HepG2 (cell line): ENCODE results near the gene GRAMD1A. TPM values are rescaled to one million over a fixed set of nuclear protein-coding genes. Genes with fewer than 3 reads are reported as not detected.

Source experiments
- CCAR2 ChIP-seq: fragments of 200-400 bp; formaldehyde crosslinking; optimal IDR thresholded peaks from 2 replicates; pipeline ENCODE3; 2018; ENCODE audit warnings: low read depth, mild to moderate bottlenecking, low read length, moderate library complexity
- DR1 ChIP-seq: sonication (generic); formaldehyde crosslinking; IDR thresholded peaks from 2 replicates; pipeline ENCODE4 v1.8.0; 2021; ENCODE audit warnings: mild to moderate bottlenecking, missing genetic modification reagents, inconsistent platforms
- FLYWCH1 ChIP-seq: sonication (generic); formaldehyde crosslinking; IDR thresholded peaks from 2 replicates; pipeline ENCODE4 v1.8.1; 2023; ENCODE audit warnings: mild to moderate bottlenecking, missing genetic modification reagents
- GPN1 ChIP-seq: sonication (generic); formaldehyde crosslinking; IDR thresholded peaks from 2 replicates; pipeline ENCODE4 v1.5.1; 2020; ENCODE audit warnings: missing genetic modification reagents, borderline replicate concordance
- HNRNPH1 ChIP-seq: fragments of 200-400 bp; formaldehyde crosslinking; optimal IDR thresholded peaks from 2 replicates; pipeline ENCODE3; 2017; ENCODE audit warnings: mild to moderate bottlenecking, low read depth, low read length
- KDM5A ChIP-seq: fragments of 200-600 bp; sonication (generic); IDR thresholded peaks from 2 replicates; pipeline ENCODE4 v1.7.0; 2018; ENCODE audit warnings: antibody characterized with exemption, mild to moderate bottlenecking, low read length, borderline replicate concordance
- NFYB ChIP-seq: sonication (generic); formaldehyde crosslinking; IDR thresholded peaks from 2 replicates; pipeline ENCODE4 v1.4.0; 2020; ENCODE audit warnings: missing genetic modification reagents
- RFX1 ChIP-seq: fragments of 450-650 bp; IDR thresholded peaks from 2 replicates; pipeline ENCODE4 v1.6.1; 2017
- RXRA ChIP-seq: sonication (generic); formaldehyde crosslinking; IDR thresholded peaks from 2 replicates; pipeline ENCODE4 v1.5.1; 2020; ENCODE audit warnings: missing genetic modification reagents
- SNAPC2 ChIP-seq: sonication (generic); formaldehyde crosslinking; IDR thresholded peaks from 2 replicates; pipeline ENCODE4 v1.8.1; 2022; ENCODE audit warnings: mild to moderate bottlenecking, missing genetic modification reagents
- SRF ChIP-seq: IDR thresholded peaks from 2 replicates; pipeline ENCODE4 v1.6.1; 2011; ENCODE audit warnings: mild to moderate bottlenecking, low read depth, low read length, moderate library complexity
- SRSF4 ChIP-seq: fragments of 200-400 bp; formaldehyde crosslinking; IDR thresholded peaks from one replicate; pipeline ENCODE4 v1.6.1; 2018; ENCODE audit warnings: mild to moderate bottlenecking, low read depth, low read length, moderate library complexity; ENCODE audit not compliant: poor library complexity, severe bottlenecking
- TEAD2 ChIP-seq: sonication (generic); formaldehyde crosslinking; IDR thresholded peaks from 2 replicates; pipeline ENCODE4 v1.9.0; 2021; ENCODE audit warnings: missing genetic modification reagents
- ZMYM4 ChIP-seq: sonication (generic); formaldehyde crosslinking; IDR thresholded peaks from 2 replicates; pipeline ENCODE4 v1.8.1; 2023; ENCODE audit warnings: mild to moderate bottlenecking, missing genetic modification reagents
- ZNF274 ChIP-seq: sonication (generic); formaldehyde crosslinking; IDR thresholded peaks from 2 replicates; pipeline ENCODE4 v1.5.1; 2020; ENCODE audit warnings: mild to moderate bottlenecking, missing genetic modification reagents
- ZNF446 ChIP-seq: sonication (generic); formaldehyde crosslinking; IDR thresholded peaks from 2 replicates; pipeline ENCODE4 v1.5.0; 2020; ENCODE audit warnings: mild to moderate bottlenecking, missing genetic modification reagents
- ZNF484 ChIP-seq: sonication (generic); formaldehyde crosslinking; IDR thresholded peaks from 2 replicates; pipeline ENCODE4 v1.5.1; 2020; ENCODE audit warnings: mild to moderate bottlenecking, low read depth, missing genetic modification reagents, borderline replicate concordance
- ZNF549 ChIP-seq: sonication (generic); formaldehyde crosslinking; IDR thresholded peaks from 2 replicates; pipeline ENCODE4 v1.5.0; 2020; ENCODE audit warnings: missing genetic modification reagents
- ZSCAN25 ChIP-seq: sonication (generic); formaldehyde crosslinking; IDR thresholded peaks from 2 replicates; pipeline ENCODE4 v1.8.0; 2022; ENCODE audit warnings: mild to moderate bottlenecking, missing genetic modification reagents
- polyA plus RNA-seq, 8 experiments: library from polyadenylated mRNA; depleted of rRNA in 3 of 8; stranded (reverse) in 7 of 8; unstranded in 1 of 8; fragments of >200 nt; fragmentation: Illumina TruSeq in 4 of 8; extraction: Trizol in 4 of 8; gene quantifications; 2 replicates each; pipeline versions ENCODE4 v1.2.1 to v1.2.3, GENCODE V29; 2011 to 2016; ENCODE audit warnings: low read depth in 4 of 8, missing spikeins in 1 of 8, mixed read lengths in 1 of 8; ENCODE audit not compliant: insufficient read depth in 1 of 8
- total RNA-seq, 5 experiments: library from RNA; depleted of rRNA; stranded (reverse); fragments of >200 nt; fragmentation: Illumina TruSeq; extraction: Trizol; gene quantifications; 2 replicates each; pipeline ENCODE4 v1.2.3, GENCODE V29; 2016; ENCODE audit warnings: low read depth in 1 of 5
- TF ChIP-seq, protein P1 (sequence below): sonication (generic); formaldehyde crosslinking; IDR thresholded peaks from 2 replicates; pipeline ENCODE4 v1.5.1; 2020; ENCODE audit warnings: missing genetic modification reagents, mild to moderate bottlenecking, borderline replicate concordance
- TF ChIP-seq, protein P2 (sequence below): sonication (generic); formaldehyde crosslinking; IDR thresholded peaks from 2 replicates; pipeline ENCODE4 v1.8.1; 2023; ENCODE audit warnings: mild to moderate bottlenecking, missing genetic modification reagents, borderline replicate concordance
- TF ChIP-seq, protein P3 (sequence below): sonication (generic); formaldehyde crosslinking; IDR thresholded peaks from 2 replicates; pipeline ENCODE4 v1.4.0; 2020; ENCODE audit warnings: missing genetic modification reagents
- TF ChIP-seq, protein P4 (sequence below): IDR thresholded peaks from 2 replicates; pipeline ENCODE4 v1.6.1; 2016; ENCODE audit warnings: low read depth, missing genetic modification reagents, missing compliant biosample characterization

The GRAMD1A gene
- total and polyA plus RNA-seq, 2 of the 13 experiments (the other 11 are each of a cell fraction or from before 2014, with no cell fraction given) = 14.7 to 181 TPM

DNA sequence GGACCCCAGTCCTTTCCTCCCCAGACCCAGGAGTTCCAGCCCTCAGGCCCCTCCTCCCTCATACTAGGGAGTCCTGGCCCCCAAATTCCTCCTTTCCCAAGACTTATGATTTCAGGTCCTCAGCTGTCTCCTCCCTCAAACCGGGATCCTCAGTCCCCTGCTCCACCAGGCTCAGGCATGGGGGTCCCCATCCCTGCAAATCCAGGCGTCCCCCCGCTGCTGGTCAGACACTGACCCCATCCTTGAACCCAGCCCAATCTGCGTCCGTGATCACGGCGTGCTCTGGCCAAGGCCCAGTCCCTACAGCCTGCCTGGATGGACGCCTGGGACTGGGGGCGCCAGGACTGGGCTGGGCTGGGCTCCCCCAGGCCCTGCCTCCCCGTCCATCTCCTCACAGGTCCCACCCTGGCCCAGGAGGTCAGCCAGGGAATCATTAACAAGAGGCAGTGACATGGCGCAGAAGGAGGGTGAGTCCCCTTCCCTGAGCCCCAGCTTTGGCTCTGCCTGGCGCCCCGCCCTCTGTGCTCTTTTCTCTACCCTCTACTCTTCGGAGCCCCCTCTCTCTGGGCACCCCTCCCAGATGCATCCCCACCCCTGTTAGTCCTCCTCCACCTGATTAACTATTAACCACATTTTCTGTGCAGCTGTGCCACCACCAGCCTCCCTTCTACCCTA lies 42.1 kb downstream of the GRAMD1A start (continued):
- no peak for TF ChIP-seq NFYB (CRISPR knock-in tag)
- TF ChIP-seq SNAPC2 (CRISPR knock-in tag) = no peak; the same call in 1 of the 2 replicates
- TF ChIP-seq, protein P1, sequence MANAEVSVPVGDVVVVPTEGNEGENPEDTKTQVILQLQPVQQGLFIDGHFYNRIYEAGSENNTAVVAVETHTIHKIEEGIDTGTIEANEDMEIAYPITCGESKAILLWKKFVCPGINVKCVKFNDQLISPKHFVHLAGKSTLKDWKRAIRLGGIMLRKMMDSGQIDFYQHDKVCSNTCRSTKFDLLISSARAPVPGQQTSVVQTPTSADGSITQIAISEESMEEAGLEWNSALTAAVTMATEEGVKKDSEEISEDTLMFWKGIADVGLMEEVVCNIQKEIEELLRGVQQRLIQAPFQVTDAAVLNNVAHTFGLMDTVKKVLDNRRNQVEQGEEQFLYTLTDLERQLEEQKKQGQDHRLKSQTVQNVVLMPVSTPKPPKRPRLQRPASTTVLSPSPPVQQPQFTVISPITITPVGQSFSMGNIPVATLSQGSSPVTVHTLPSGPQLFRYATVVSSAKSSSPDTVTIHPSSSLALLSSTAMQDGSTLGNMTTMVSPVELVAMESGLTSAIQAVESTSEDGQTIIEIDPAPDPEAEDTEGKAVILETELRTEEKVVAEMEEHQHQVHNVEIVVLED (CRISPR knock-in tag) = peak; percentile 47; the same call in 1 of the 2 replicates
- no peak for TF ChIP-seq RFX1
- TF ChIP-seq, protein P2, sequence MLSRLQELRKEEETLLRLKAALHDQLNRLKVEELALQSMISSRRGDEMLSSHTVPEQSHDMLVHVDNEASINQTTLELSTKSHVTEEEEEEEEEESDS = no peak
- no peak for TF ChIP-seq SRSF4
- TF ChIP-seq SRF = no peak
- TF ChIP-seq, protein P3, sequence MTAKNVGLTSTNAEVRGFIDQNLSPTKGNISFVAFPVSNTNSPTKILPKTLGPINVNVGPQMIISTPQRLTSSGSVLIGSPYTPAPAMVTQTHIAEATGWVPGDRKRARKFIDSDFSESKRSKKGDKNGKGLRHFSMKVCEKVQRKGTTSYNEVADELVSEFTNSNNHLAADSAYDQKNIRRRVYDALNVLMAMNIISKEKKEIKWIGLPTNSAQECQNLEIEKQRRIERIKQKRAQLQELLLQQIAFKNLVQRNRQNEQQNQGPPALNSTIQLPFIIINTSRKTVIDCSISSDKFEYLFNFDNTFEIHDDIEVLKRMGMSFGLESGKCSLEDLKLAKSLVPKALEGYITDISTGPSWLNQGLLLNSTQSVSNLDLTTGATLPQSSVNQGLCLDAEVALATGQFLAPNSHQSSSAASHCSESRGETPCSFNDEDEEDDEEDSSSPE (CRISPR knock-in tag) = no peak
- TF ChIP-seq ZMYM4 = peak; percentile 18; the same call in 1 of the 2 replicates
- no peak for TF ChIP-seq ZNF484
- no peak for TF ChIP-seq KDM5A
- no peak for TF ChIP-seq ZNF274 (CRISPR knock-in tag)
- TF ChIP-seq TEAD2 (CRISPR knock-in tag) = no peak
- TF ChIP-seq, protein P4, sequence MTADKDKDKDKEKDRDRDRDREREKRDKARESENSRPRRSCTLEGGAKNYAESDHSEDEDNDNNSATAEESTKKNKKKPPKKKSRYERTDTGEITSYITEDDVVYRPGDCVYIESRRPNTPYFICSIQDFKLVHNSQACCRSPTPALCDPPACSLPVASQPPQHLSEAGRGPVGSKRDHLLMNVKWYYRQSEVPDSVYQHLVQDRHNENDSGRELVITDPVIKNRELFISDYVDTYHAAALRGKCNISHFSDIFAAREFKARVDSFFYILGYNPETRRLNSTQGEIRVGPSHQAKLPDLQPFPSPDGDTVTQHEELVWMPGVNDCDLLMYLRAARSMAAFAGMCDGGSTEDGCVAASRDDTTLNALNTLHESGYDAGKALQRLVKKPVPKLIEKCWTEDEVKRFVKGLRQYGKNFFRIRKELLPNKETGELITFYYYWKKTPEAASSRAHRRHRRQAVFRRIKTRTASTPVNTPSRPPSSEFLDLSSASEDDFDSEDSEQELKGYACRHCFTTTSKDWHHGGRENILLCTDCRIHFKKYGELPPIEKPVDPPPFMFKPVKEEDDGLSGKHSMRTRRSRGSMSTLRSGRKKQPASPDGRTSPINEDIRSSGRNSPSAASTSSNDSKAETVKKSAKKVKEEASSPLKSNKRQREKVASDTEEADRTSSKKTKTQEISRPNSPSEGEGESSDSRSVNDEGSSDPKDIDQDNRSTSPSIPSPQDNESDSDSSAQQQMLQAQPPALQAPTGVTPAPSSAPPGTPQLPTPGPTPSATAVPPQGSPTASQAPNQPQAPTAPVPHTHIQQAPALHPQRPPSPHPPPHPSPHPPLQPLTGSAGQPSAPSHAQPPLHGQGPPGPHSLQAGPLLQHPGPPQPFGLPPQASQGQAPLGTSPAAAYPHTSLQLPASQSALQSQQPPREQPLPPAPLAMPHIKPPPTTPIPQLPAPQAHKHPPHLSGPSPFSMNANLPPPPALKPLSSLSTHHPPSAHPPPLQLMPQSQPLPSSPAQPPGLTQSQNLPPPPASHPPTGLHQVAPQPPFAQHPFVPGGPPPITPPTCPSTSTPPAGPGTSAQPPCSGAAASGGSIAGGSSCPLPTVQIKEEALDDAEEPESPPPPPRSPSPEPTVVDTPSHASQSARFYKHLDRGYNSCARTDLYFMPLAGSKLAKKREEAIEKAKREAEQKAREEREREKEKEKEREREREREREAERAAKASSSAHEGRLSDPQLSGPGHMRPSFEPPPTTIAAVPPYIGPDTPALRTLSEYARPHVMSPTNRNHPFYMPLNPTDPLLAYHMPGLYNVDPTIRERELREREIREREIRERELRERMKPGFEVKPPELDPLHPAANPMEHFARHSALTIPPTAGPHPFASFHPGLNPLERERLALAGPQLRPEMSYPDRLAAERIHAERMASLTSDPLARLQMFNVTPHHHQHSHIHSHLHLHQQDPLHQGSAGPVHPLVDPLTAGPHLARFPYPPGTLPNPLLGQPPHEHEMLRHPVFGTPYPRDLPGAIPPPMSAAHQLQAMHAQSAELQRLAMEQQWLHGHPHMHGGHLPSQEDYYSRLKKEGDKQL (CRISPR knock-in tag) = no peak
- TF ChIP-seq ZNF549 (CRISPR knock-in tag) = no peak
- peak; percentile 65 for TF ChIP-seq RXRA
- TF ChIP-seq DR1 (CRISPR knock-in tag) = no peak
- TF ChIP-seq ZSCAN25 (CRISPR knock-in tag) = peak; percentile 35; the same call in 1 of the 2 replicates
- peak; percentile 83 for TF ChIP-seq HNRNPH1
- TF ChIP-seq FLYWCH1 (CRISPR knock-in tag) = no peak
- TF ChIP-seq ZNF446 (CRISPR knock-in tag) = no peak
- no peak for TF ChIP-seq GPN1 (CRISPR knock-in tag)
- TF ChIP-seq CCAR2 = no peak
